Activated B cell treated with CpG ODN at 0.5 μM for 24 hours (primary cell): Measurements from ENCODE around the gene HES4. TPM values are rescaled to one million over a fixed set of nuclear protein-coding genes. Genes with fewer than 3 reads are reported as not detected.

Experiments used
- ATAC-seq: fragments of 200-7000 bp; cut with Tn5 transposase; one replicate; pipeline ENCODE4 v1.10.0; 2021; ENCODE audit warnings: low read depth, mild to moderate bottlenecking, moderate library complexity
- CTCF ChIA-PET: fragments of 350-600 bp; sonication (Branson Sonifier 250); formaldehyde crosslinking; loops from one replicate; lab custom pipeline; 2021; ENCODE audit warnings: antibody characterized with exemption; lab: Charles Lee
- POLR2A ChIA-PET: fragments of 350-600 bp; sonication (Branson Sonifier 250); formaldehyde crosslinking; loops from one replicate; lab custom pipeline; 2021; ENCODE audit warnings: antibody characterized with exemption; lab: Charles Lee
- DNase-seq: peaks from one replicate; pipeline ENCODE4 v3.0.0; 2022
- H3K27ac Mint-ChIP-seq: one replicate; pipeline ENCODE4 v1.8.0; 2020; ENCODE audit warnings: mixed read lengths
- H3K27me3 Mint-ChIP-seq: one replicate; pipeline ENCODE4 v1.8.0; 2021; ENCODE audit warnings: mixed read lengths
- H3K36me3 Mint-ChIP-seq: one replicate; pipeline ENCODE4 v1.8.0; 2021; ENCODE audit warnings: low read depth, mixed read lengths
- H3K4me1 Mint-ChIP-seq: one replicate; pipeline ENCODE4 v1.8.0; 2021; ENCODE audit warnings: mixed read lengths
- H3K4me3 Mint-ChIP-seq: one replicate; pipeline ENCODE4 v1.8.0; 2020; ENCODE audit warnings: mild to moderate bottlenecking, mixed read lengths
- H3K9me3 Mint-ChIP-seq: one replicate; pipeline ENCODE4 v1.8.0; 2020; ENCODE audit warnings: mixed read lengths
- intact Hi-C: fragments of 100-400 bp; cut with micrococcal nuclease; formaldehyde crosslinking; loops from one replicate; pipeline ENCODE4 v1.15.1; 2024
- total RNA-seq: library from RNA; stranded (reverse); gene quantifications from 2 replicates; pipeline ENCODE4 v1.2.3, GENCODE V29; 2022
- TF ChIP-seq, protein P1 (sequence below): fragments of 200-600 bp; IDR thresholded peaks from one replicate; pipeline ENCODE4 v1.8.0; 2022; ENCODE audit warnings: antibody characterized with exemption, mild to moderate bottlenecking

Gene HES4
- total RNA-seq, 1 donor from 2014 or later: 0.67 TPM

- DNase-seq: no peak
These were observed 39.4 kb upstream of the HES4 start for GRCh38 chr1:1039145-1039910.

DNA sequence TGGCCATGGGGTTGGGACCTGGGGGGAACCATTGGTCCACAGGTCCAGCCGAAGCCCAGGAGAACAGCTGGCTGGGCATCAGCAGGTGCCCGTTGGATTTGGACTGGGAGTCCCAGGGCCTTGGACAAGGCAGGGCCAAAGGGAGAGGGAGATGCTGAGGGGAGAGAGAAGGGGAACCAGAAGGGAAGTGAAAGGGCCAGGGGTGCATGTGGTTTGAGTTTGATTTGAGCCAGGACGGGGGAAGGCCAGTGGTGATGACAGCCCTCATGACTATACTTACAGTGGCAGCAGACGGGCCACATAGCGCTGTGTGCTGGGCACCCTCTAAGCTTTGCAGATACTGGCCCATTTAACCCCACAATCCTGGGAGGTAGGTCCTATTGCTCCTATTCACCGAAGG lies 38.8 kb upstream of the HES4 start:
- Mint-ChIP-seq H3K36me3 (no peaks in the 10 kb centered on the region), H3K4me3 (peak overlapping the region; percentile 65), H3K27ac (peak overlapping the region; percentile 39), H3K27me3 (peaks cover 9% of the 10 kb centered on the region), H3K4me1 (peaks cover 28% of the 10 kb centered on the region), H3K9me3 (no peaks in the 10 kb centered on the region)
- POLR2A ChIA-PET: interaction anchor here (0.7 to 6.4 kb wide), 5 partner anchors 12 to 851 kb away, joined by 3 to 99 read pairs (median 5); partner anchors contain the start of gene ISG15
- ATAC-seq (peak; percentile 71), DNase-seq (no peak)
- TF ChIP-seq, protein P1, sequence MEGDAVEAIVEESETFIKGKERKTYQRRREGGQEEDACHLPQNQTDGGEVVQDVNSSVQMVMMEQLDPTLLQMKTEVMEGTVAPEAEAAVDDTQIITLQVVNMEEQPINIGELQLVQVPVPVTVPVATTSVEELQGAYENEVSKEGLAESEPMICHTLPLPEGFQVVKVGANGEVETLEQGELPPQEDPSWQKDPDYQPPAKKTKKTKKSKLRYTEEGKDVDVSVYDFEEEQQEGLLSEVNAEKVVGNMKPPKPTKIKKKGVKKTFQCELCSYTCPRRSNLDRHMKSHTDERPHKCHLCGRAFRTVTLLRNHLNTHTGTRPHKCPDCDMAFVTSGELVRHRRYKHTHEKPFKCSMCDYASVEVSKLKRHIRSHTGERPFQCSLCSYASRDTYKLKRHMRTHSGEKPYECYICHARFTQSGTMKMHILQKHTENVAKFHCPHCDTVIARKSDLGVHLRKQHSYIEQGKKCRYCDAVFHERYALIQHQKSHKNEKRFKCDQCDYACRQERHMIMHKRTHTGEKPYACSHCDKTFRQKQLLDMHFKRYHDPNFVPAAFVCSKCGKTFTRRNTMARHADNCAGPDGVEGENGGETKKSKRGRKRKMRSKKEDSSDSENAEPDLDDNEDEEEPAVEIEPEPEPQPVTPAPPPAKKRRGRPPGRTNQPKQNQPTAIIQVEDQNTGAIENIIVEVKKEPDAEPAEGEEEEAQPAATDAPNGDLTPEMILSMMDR: no peak
- CTCF ChIA-PET: interaction anchor here (0.9 to 2.3 kb wide), 3 partner anchors 25 to 212 kb away, joined by 3 to 15 read pairs (median 6); no protein-coding TSS in a partner anchor
- intact Hi-C loops: loop anchor here (1.0 kb wide), 1 partner anchor 12 kb away; no protein-coding TSS in a partner anchor

More at GRCh38 chr1:1039145-1039910, 39.4 kb upstream of the HES4 start:
- no peak for ATAC-seq
- Mint-ChIP-seq H3K9me3 (no peaks in the 10 kb centered on the region), H3K27me3 (peaks cover 9% of the 10 kb centered on the region), H3K4me1 (peaks cover 28% of the 10 kb centered on the region), H3K4me3 (peak overlapping the region; percentile 71), H3K27ac (no peak overlapping the region), H3K36me3 (no peaks in the 10 kb centered on the region)
- ChIA-PET POLR2A (interaction anchor here (0.7 to 6.4 kb wide), 11 partner anchors 11 to 850 kb away, joined by 3 to 99 read pairs (median 4); partner anchors contain the start of gene ISG15), CTCF (interaction anchor here (0.8 to 2.3 kb wide), 5 partner anchors 20 to 252 kb away, joined by 3 to 15 read pairs (median 4); no protein-coding TSS in a partner anchor)
- intact Hi-C loops: loop anchor here (1.0 kb wide), 1 partner anchor 11 kb away; no protein-coding TSS in a partner anchor
- TF ChIP-seq, protein P1: no peak

- no peaks in the 10 kb centered on the region for H3K9me3 Mint-ChIP-seq
- peaks cover 29% of the 10 kb centered on the region for H3K4me1 Mint-ChIP-seq
- no peak overlapping the region for H3K4me3 Mint-ChIP-seq
- TF ChIP-seq, protein P1: no peak
- ATAC-seq: no peak
- CTCF ChIA-PET: interaction anchor here (2.3 kb wide), 1 partner anchor 26 kb away, joined by 15 read pairs; no protein-coding TSS in a partner anchor
- H3K27ac Mint-ChIP-seq: no peak overlapping the region
- intact Hi-C loops: no loop called here
- POLR2A ChIA-PET: interaction anchor here (6.4 kb wide), 1 partner anchor 23 kb away, joined by 99 read pairs; no protein-coding TSS in a partner anchor
- peaks cover 9% of the 10 kb centered on the region for H3K27me3 Mint-ChIP-seq
- DNase-seq: no peak
- H3K36me3 Mint-ChIP-seq: no peaks in the 10 kb centered on the region
These were observed 37.8 kb upstream of the HES4 start for GRCh38 chr1:1037366-1038327.

GRCh38 chr1:1035291-1035943 lies 35.5 kb upstream of the HES4 start:
- Mint-ChIP-seq H3K36me3 (no peaks in the 10 kb centered on the region), H3K4me1 (peaks cover 40% of the 10 kb centered on the region), H3K4me3 (no peak overlapping the region), H3K27me3 (peaks cover 9% of the 10 kb centered on the region), H3K9me3 (no peaks in the 10 kb centered on the region), H3K27ac (no peak overlapping the region)
- intact Hi-C loops: no loop called here
- POLR2A ChIA-PET: interaction anchor here (0.7 to 6.4 kb wide), 3 partner anchors 9 to 27 kb away, joined by 11 to 159 read pairs (median 99); no protein-coding TSS in a partner anchor
- ATAC-seq (no peak), DNase-seq (no peak)
- CTCF ChIA-PET: no interaction called here
- TF ChIP-seq, protein P1: no peak
